HepG2 (cell line): ENCODE measurements around the gene RPL36.
A peak's percentile ranks its signal among the peaks of the same experiment; 100 is the strongest.

Experiments used
- ATF3 ChIP-seq: sonication (generic); formaldehyde crosslinking; IDR thresholded peaks from 2 replicates; pipeline ENCODE4 v1.4.0; 2020; ENCODE audit warnings: missing genetic modification reagents
- ELF1 ChIP-seq: sonication (generic); formaldehyde crosslinking; IDR thresholded peaks from 2 replicates; pipeline ENCODE4 v1.4.0; 2020; ENCODE audit warnings: missing genetic modification reagents
- NBN ChIP-seq: fragments of 450-650 bp; conservative IDR thresholded peaks from 2 replicates; pipeline ENCODE4 v1.6.1; 2017
- NFATC3 ChIP-seq: sonication (generic); formaldehyde crosslinking; IDR thresholded peaks from 2 replicates; pipeline ENCODE4 v1.5.1; 2020; ENCODE audit warnings: mild to moderate bottlenecking, missing genetic modification reagents
- NFYB ChIP-seq: sonication (generic); formaldehyde crosslinking; IDR thresholded peaks from 2 replicates; pipeline ENCODE4 v1.4.0; 2020; ENCODE audit warnings: missing genetic modification reagents
- SIN3A ChIP-seq: IDR thresholded peaks from 2 replicates; pipeline ENCODE4 v1.6.1; 2011; ENCODE audit warnings: low read depth, mild to moderate bottlenecking, control low read depth, low read length, borderline replicate concordance
- TAF15 ChIP-seq: fragments of 200-400 bp; formaldehyde crosslinking; IDR thresholded peaks from one replicate; pipeline ENCODE4 v1.6.1; 2018; ENCODE audit warnings: mild to moderate bottlenecking, low read depth, low read length; ENCODE audit not compliant: poor library complexity, severe bottlenecking
- ZNF160 ChIP-seq: sonication (generic); formaldehyde crosslinking; IDR thresholded peaks from 2 replicates; pipeline ENCODE4 v1.8.0; 2022; ENCODE audit warnings: mild to moderate bottlenecking, inconsistent platforms, missing genetic modification reagents
- ZNF235 ChIP-seq: sonication (generic); formaldehyde crosslinking; IDR thresholded peaks from 2 replicates; pipeline ENCODE4 v1.8.1; 2023; ENCODE audit warnings: mild to moderate bottlenecking, missing genetic modification reagents, borderline replicate concordance
- ZNF569 ChIP-seq: sonication (generic); formaldehyde crosslinking; IDR thresholded peaks from 2 replicates; pipeline ENCODE4 v1.5.0; 2020; ENCODE audit warnings: mild to moderate bottlenecking, missing genetic modification reagents, moderate library complexity, borderline replicate concordance
- TF ChIP-seq, protein P1 (sequence below): sonication (generic); formaldehyde crosslinking; IDR thresholded peaks from 2 replicates; pipeline ENCODE4 v1.5.0; 2020; ENCODE audit warnings: mild to moderate bottlenecking, missing genetic modification reagents, moderate library complexity
- TF ChIP-seq, protein P2 (sequence below): sonication (generic); formaldehyde crosslinking; IDR thresholded peaks from 2 replicates; pipeline ENCODE4 v1.5.0; 2020; ENCODE audit warnings: missing genetic modification reagents

- no peak for TF ChIP-seq NBN
- TF ChIP-seq, protein P1, sequence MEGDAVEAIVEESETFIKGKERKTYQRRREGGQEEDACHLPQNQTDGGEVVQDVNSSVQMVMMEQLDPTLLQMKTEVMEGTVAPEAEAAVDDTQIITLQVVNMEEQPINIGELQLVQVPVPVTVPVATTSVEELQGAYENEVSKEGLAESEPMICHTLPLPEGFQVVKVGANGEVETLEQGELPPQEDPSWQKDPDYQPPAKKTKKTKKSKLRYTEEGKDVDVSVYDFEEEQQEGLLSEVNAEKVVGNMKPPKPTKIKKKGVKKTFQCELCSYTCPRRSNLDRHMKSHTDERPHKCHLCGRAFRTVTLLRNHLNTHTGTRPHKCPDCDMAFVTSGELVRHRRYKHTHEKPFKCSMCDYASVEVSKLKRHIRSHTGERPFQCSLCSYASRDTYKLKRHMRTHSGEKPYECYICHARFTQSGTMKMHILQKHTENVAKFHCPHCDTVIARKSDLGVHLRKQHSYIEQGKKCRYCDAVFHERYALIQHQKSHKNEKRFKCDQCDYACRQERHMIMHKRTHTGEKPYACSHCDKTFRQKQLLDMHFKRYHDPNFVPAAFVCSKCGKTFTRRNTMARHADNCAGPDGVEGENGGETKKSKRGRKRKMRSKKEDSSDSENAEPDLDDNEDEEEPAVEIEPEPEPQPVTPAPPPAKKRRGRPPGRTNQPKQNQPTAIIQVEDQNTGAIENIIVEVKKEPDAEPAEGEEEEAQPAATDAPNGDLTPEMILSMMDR (CRISPR knock-in tag), result no peak
- TF ChIP-seq ATF3 (CRISPR knock-in tag), result no peak
- TF ChIP-seq TAF15, result peak; percentile 8
- TF ChIP-seq ZNF160 (CRISPR knock-in tag), result no peak
- no peak for TF ChIP-seq ELF1 (CRISPR knock-in tag)
- no peak for TF ChIP-seq NFYB (CRISPR knock-in tag)
- no peak for TF ChIP-seq ZNF569
- no peak for TF ChIP-seq ZNF235 (CRISPR knock-in tag)
- TF ChIP-seq, protein P2, sequence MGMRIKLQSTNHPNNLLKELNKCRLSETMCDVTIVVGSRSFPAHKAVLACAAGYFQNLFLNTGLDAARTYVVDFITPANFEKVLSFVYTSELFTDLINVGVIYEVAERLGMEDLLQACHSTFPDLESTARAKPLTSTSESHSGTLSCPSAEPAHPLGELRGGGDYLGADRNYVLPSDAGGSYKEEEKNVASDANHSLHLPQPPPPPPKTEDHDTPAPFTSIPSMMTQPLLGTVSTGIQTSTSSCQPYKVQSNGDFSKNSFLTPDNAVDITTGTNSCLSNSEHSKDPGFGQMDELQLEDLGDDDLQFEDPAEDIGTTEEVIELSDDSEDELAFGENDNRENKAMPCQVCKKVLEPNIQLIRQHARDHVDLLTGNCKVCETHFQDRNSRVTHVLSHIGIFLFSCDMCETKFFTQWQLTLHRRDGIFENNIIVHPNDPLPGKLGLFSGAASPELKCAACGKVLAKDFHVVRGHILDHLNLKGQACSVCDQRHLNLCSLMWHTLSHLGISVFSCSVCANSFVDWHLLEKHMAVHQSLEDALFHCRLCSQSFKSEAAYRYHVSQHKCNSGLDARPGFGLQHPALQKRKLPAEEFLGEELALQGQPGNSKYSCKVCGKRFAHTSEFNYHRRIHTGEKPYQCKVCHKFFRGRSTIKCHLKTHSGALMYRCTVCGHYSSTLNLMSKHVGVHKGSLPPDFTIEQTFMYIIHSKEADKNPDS (CRISPR knock-in tag), result no peak
- peak; percentile 52; the same call in 1 of the 2 replicates for TF ChIP-seq SIN3A
- TF ChIP-seq NFATC3, result no peak
Observed at GRCh38 chr19:5690955-5691821, 1.1 kb downstream of the RPL36 start.
